HG02642 (cell line): ENCODE data around the gene NAP1L4.

ENCODE experiments used
- ATAC-seq: cut with Tn5 transposase; IDR thresholded peaks from one replicate; pipeline ENCODE4 v1.9.1; 2021; ENCODE audit warnings: mild to moderate bottlenecking; ENCODE audit not compliant: unreplicated experiment, poor library complexity

Gene NAP1L4

GRCh38 chr11:2995893-2996554 is 3.9 kb upstream of the NAP1L4 start:
- no peak for ATAC-seq

- no peak for ATAC-seq
Observed at GRCh38 chr11:2995031-2995561, 3.0 kb upstream of the NAP1L4 start.

- no peak for ATAC-seq
Observed at GRCh38 chr11:2994336-2994730, 2.2 kb upstream of the NAP1L4 start.

- no peak for ATAC-seq
Observed at GRCh38 chr11:2992997-2993325, 832 bp upstream of the NAP1L4 start.

GRCh38 chr11:2991452-2992233 is 486 bp downstream of the NAP1L4 start:
- peak; percentile 50 for ATAC-seq

GRCh38 chr11:2990617-2991451 is 1.3 kb downstream of the NAP1L4 start:
- ATAC-seq, result no peak

- no peak for ATAC-seq
Observed at GRCh38 chr11:2989551-2989950, 2.6 kb downstream of the NAP1L4 start.

GRCh38 chr11:2989006-2989405 is 3.1 kb downstream of the NAP1L4 start:
- ATAC-seq, result no peak

- ATAC-seq, result no peak
Observed at GRCh38 chr11:2987881-2988861, 4.0 kb downstream of the NAP1L4 start.

GRCh38 chr11:2983908-2984307 is 8.2 kb downstream of the NAP1L4 start:
- no peak for ATAC-seq

GRCh38 chr11:2982214-2982613 is 9.9 kb downstream of the NAP1L4 start:
- ATAC-seq, result no peak

GRCh38 chr11:2981130-2981529 is 11.0 kb downstream of the NAP1L4 start:
- ATAC-seq, result no peak

- ATAC-seq, result no peak
Observed at GRCh38 chr11:2980168-2980840, 11.8 kb downstream of the NAP1L4 start.

GRCh38 chr11:2977113-2977512 is 15.0 kb downstream of the NAP1L4 start:
- ATAC-seq, result no peak

- ATAC-seq, result no peak
Observed at GRCh38 chr11:2976294-2977063, 15.7 kb downstream of the NAP1L4 start.

- ATAC-seq, result no peak
Observed at GRCh38 chr11:2975594-2975993, 16.5 kb downstream of the NAP1L4 start.

- no peak for ATAC-seq
Observed at GRCh38 chr11:2974272-2974671, 17.9 kb downstream of the NAP1L4 start.

- ATAC-seq, result no peak
Observed at GRCh38 chr11:2968341-2968900, 23.7 kb downstream of the NAP1L4 start.
